Neural cell (in vitro differentiated cells): ENCODE data around the gene MNDA. TPM values are rescaled to one million over a fixed set of nuclear protein-coding genes. Genes with fewer than 3 reads are reported as not detected.

Source experiments
- H2AFZ ChIP-seq: fragments of 200-600, 300-800 bp; sonication (generic), shearing (Covaris generic); 2 replicates; pipeline ENCODE4 v1.6.0; 2014; ENCODE audit warnings: low read depth, mild to moderate bottlenecking, antibody characterized with exemption, low read length, moderate library complexity
- H3F3A ChIP-seq: fragments of 200-600 bp; shearing (Covaris generic); 2 replicates; pipeline ENCODE4 v1.6.1; 2016; ENCODE audit warnings: mild to moderate bottlenecking, moderate library complexity, mixed read lengths, antibody characterized with exemption, low read length; ENCODE audit not compliant: insufficient read depth, poor library complexity, severe bottlenecking
- H3K27ac ChIP-seq: fragments of 200-600, 300-800 bp; sonication (generic), shearing (Covaris generic); 2 replicates; pipeline ENCODE4 v1.5.1; 2014; ENCODE audit warnings: mild to moderate bottlenecking, low read length, moderate library complexity
- H3K27me3 ChIP-seq: fragments of 300-800, 200-600 bp; sonication (generic), shearing (Covaris generic); 2 replicates; pipeline ENCODE4 v1.6.0; 2014; ENCODE audit warnings: mild to moderate bottlenecking, low read depth, low read length, moderate library complexity; ENCODE audit not compliant: insufficient read depth
- H3K36me3 ChIP-seq: fragments of 300-800, 200-600 bp; sonication (generic), shearing (Covaris generic); 2 replicates; pipeline ENCODE4 v1.5.1; 2014; ENCODE audit warnings: mild to moderate bottlenecking, antibody characterized with exemption, low read length, moderate library complexity; ENCODE audit not compliant: insufficient read depth
- H3K4me2 ChIP-seq: fragments of 300-800, 200-600 bp; sonication (generic), shearing (Covaris generic); 2 replicates; pipeline ENCODE4 v1.6.0; 2014; ENCODE audit warnings: mild to moderate bottlenecking, low read length
- H3K4me3 ChIP-seq: fragments of 300-800, 200-600 bp; sonication (generic), shearing (Covaris generic); 2 replicates; pipeline ENCODE4 v1.5.1; 2014; ENCODE audit warnings: mild to moderate bottlenecking, low read length, moderate library complexity
- H3K79me2 ChIP-seq: fragments of 200-600 bp; shearing (Covaris generic); replicated peaks from 2 replicates; pipeline ENCODE4 v1.6.0; 2014; ENCODE audit warnings: mild to moderate bottlenecking, low read length, moderate library complexity; ENCODE audit not compliant: insufficient read depth
- H3K9ac ChIP-seq: fragments of 300-800, 200-600 bp; sonication (generic), shearing (Covaris generic); 2 replicates; pipeline ENCODE4 v1.6.1; 2016; ENCODE audit warnings: mild to moderate bottlenecking, low read length, mixed read lengths
- H3K9me2 ChIP-seq: fragments of 200-600 bp; shearing (Covaris generic); 2 replicates; pipeline ENCODE4 v1.6.1; 2016; ENCODE audit warnings: mild to moderate bottlenecking, low read length, mixed read lengths; ENCODE audit not compliant: insufficient read depth
- H3K9me3 ChIP-seq: fragments of 200-600, 300-800 bp; sonication (generic), shearing (Covaris generic); 2 replicates; pipeline ENCODE4 v1.6.1; 2016; ENCODE audit warnings: mild to moderate bottlenecking, mixed run types, low read length, moderate library complexity, mixed read lengths
- H4K20me1 ChIP-seq: fragments of 200-600 bp; shearing (Covaris generic); 2 replicates; pipeline ENCODE4 v1.6.1; 2016; ENCODE audit warnings: mild to moderate bottlenecking, mixed run types; ENCODE audit not compliant: insufficient read depth
- CTCF ChIP-seq: fragments of 450-650 bp; IDR thresholded peaks from 2 replicates; pipeline ENCODE4 v1.5.1; 2014; ENCODE audit warnings: antibody characterized with exemption, mild to moderate bottlenecking, moderate library complexity; ENCODE audit not compliant: poor library complexity, severe bottlenecking
- EP300 ChIP-seq: fragments of 450-650 bp; conservative IDR thresholded peaks from 2 replicates; pipeline ENCODE4 v1.6.1; 2014; ENCODE audit warnings: antibody characterized with exemption, mild to moderate bottlenecking, moderate library complexity; ENCODE audit not compliant: poor library complexity, severe bottlenecking
- EZH2 ChIP-seq: fragments of 200-600, 300-800 bp; shearing (Covaris generic), sonication (generic); IDR thresholded peaks from 2 replicates; pipeline ENCODE4 v1.6.1; 2014; ENCODE audit warnings: antibody characterized with exemption, low read length, borderline replicate concordance, mild to moderate bottlenecking; ENCODE audit not compliant: insufficient read depth, poor library complexity, severe bottlenecking
- MXI1 ChIP-seq: fragments of 450-650 bp; conservative IDR thresholded peaks from 2 replicates; pipeline ENCODE4 v1.6.1; 2014; ENCODE audit warnings: antibody characterized with exemption, mild to moderate bottlenecking; ENCODE audit not compliant: poor library complexity, severe bottlenecking
- POLR2AphosphoS5 ChIP-seq: IDR thresholded peaks from 2 replicates; pipeline ENCODE4 v1.6.1; 2012
- RAD21 ChIP-seq: fragments of 450-650 bp; conservative IDR thresholded peaks from 2 replicates; pipeline ENCODE4 v1.6.1; 2014; ENCODE audit warnings: antibody characterized with exemption, mild to moderate bottlenecking, moderate library complexity
- SMC3 ChIP-seq: fragments of 450-650 bp; conservative IDR thresholded peaks from 2 replicates; pipeline ENCODE4 v1.6.1; 2014; ENCODE audit warnings: antibody characterized with exemption, mild to moderate bottlenecking, moderate library complexity; ENCODE audit not compliant: poor library complexity
- TAF1 ChIP-seq: IDR thresholded peaks from 2 replicates; pipeline ENCODE4 v1.6.1; 2012; ENCODE audit warnings: low read depth
- polyA plus RNA-seq: library from polyadenylated mRNA; depleted of rRNA; stranded (reverse); fragments of >200 nt; gene quantifications from 2 replicates; pipeline ENCODE4 v1.2.3, GENCODE V29; 2014
- TF ChIP-seq, protein P1 (sequence below): IDR thresholded peaks from 2 replicates; pipeline ENCODE4 v1.6.1; 2012; ENCODE audit warnings: borderline replicate concordance

MNDA gene
- polyA plus RNA-seq, 1 donor from 2014 or later, result not detected

DNA sequence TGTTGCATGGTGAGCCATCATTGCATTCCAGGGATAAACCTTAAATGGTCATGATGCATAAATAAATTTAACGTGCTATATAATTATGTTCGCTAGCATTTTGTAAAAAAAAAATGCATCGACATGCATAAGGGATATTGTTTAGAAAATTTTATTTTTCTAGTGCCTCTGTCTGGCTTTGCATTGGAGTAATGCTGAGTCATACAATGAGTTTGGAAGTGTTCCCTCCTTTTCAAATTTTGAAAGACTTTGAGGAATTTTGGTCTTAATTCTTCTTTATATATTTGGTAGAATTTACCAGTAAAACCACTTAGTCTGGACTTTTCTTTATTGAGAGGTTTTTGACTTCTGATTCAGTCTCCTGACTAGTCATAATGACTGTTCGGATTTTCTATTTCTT, 4.9 kb downstream of the MNDA start:
- Histone ChIP-seq H3K4me2 (no peak overlapping the region), H3K9ac (no peak overlapping the region), H3K27ac (no peak overlapping the region), H2AFZ (no peak overlapping the region), H3F3A (no peaks in the 10 kb centered on the region), H3K36me3 (no peaks in the 10 kb centered on the region), H3K9me3 (no peaks in the 10 kb centered on the region), H3K9me2 (no peaks in the 10 kb centered on the region), H3K27me3 (no peaks in the 10 kb centered on the region), H3K79me2 (no peaks in the 10 kb centered on the region), H3K4me3 (no peak overlapping the region), H4K20me1 (no peaks in the 10 kb centered on the region)
- TF ChIP-seq POLR2AphosphoS5 (no peak), SMC3 (no peak), EZH2 (no peak), EP300 (no peak), RAD21 (no peak), MXI1 (no peak), TAF1 (no peak), CTCF (no peak)
- TF ChIP-seq, protein P1, sequence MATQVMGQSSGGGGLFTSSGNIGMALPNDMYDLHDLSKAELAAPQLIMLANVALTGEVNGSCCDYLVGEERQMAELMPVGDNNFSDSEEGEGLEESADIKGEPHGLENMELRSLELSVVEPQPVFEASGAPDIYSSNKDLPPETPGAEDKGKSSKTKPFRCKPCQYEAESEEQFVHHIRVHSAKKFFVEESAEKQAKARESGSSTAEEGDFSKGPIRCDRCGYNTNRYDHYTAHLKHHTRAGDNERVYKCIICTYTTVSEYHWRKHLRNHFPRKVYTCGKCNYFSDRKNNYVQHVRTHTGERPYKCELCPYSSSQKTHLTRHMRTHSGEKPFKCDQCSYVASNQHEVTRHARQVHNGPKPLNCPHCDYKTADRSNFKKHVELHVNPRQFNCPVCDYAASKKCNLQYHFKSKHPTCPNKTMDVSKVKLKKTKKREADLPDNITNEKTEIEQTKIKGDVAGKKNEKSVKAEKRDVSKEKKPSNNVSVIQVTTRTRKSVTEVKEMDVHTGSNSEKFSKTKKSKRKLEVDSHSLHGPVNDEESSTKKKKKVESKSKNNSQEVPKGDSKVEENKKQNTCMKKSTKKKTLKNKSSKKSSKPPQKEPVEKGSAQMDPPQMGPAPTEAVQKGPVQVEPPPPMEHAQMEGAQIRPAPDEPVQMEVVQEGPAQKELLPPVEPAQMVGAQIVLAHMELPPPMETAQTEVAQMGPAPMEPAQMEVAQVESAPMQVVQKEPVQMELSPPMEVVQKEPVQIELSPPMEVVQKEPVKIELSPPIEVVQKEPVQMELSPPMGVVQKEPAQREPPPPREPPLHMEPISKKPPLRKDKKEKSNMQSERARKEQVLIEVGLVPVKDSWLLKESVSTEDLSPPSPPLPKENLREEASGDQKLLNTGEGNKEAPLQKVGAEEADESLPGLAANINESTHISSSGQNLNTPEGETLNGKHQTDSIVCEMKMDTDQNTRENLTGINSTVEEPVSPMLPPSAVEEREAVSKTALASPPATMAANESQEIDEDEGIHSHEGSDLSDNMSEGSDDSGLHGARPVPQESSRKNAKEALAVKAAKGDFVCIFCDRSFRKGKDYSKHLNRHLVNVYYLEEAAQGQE, result no peak

DNA sequence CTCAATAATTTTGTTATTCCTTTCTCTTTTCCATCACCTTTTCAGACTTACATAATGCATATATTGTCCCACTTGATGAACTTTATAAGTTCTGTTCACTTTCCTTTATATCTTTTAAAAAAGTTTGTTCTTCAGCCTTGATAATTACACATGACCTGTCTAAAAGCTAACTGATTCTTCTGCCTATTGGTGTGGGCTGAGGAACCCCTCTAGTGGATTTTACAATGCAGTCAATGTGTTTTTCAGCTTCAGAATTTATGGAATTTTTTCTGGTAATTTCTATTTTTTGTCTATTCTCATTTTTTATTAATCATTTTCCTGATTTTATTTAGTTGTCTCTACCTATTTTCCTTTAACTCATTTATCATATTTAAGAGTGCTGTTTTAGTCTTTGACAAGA, 7.5 kb downstream of the MNDA start:
- Histone ChIP-seq H3K4me2 (no peak overlapping the region), H3K27me3 (no peaks in the 10 kb centered on the region), H3K9ac (no peak overlapping the region), H3K9me2 (no peaks in the 10 kb centered on the region), H3K36me3 (no peaks in the 10 kb centered on the region), H3K4me3 (no peak overlapping the region), H3K79me2 (no peaks in the 10 kb centered on the region), H4K20me1 (no peaks in the 10 kb centered on the region), H2AFZ (no peak overlapping the region), H3K9me3 (no peaks in the 10 kb centered on the region), H3K27ac (no peak overlapping the region), H3F3A (no peaks in the 10 kb centered on the region)
- TF ChIP-seq, protein P1, result no peak
- TF ChIP-seq RAD21 (no peak), SMC3 (no peak), MXI1 (no peak), TAF1 (no peak), CTCF (no peak), EZH2 (no peak), EP300 (no peak), POLR2AphosphoS5 (no peak)
